OCI-LY3 (cell line): Measurements from ENCODE around the gene CAPN6.

Experiments used
- H2AFZ ChIP-seq: fragments of 200-600, 300-600 bp; shearing (Covaris generic); 2 replicates; pipeline ENCODE4 v1.6.0; 2014; ENCODE audit warnings: antibody characterized with exemption, low read depth, low read length
- H3K27ac ChIP-seq: fragments of 200-600, 300-600 bp; sonication (generic); 2 replicates; pipeline ENCODE4 v1.5.1; 2014; ENCODE audit warnings: mild to moderate bottlenecking, low read length, moderate library complexity, mixed read lengths
- H3K27me3 ChIP-seq: fragments of 200-600, 300-600 bp; sonication (generic); 2 replicates; pipeline ENCODE4 v1.6.1; 2014; ENCODE audit warnings: low read depth, low read length, mixed read lengths
- H3K36me3 ChIP-seq: fragments of 200-600, 300-600 bp; sonication (generic); replicated peaks from 2 replicates; pipeline ENCODE3; 2014; ENCODE audit warnings: low read depth, low read length, mixed read lengths
- H3K4me1 ChIP-seq: fragments of 300-600, 200-600 bp; sonication (generic); 2 replicates; pipeline ENCODE4 v1.6.1; 2014; ENCODE audit warnings: low read length, mixed read lengths
- H3K4me2 ChIP-seq: fragments of 200-600, 300-600 bp; sonication (generic); 2 replicates; pipeline ENCODE4 v1.6.1; 2014; ENCODE audit warnings: low read length, mixed read lengths
- H3K4me3 ChIP-seq: fragments of 300-600, 200-600 bp; sonication (generic); 2 replicates; pipeline ENCODE4 v1.5.1; 2014; ENCODE audit warnings: antibody characterized with exemption, mild to moderate bottlenecking, low read length, moderate library complexity
- H3K79me2 ChIP-seq: fragments of 300-600, 200-600 bp; shearing (Covaris generic); 2 replicates; pipeline ENCODE4 v1.6.1; 2014; ENCODE audit warnings: mild to moderate bottlenecking, low read length, mixed read lengths
- H3K9ac ChIP-seq: fragments of 300-600, 200-600 bp; shearing (Covaris generic); 2 replicates; pipeline ENCODE4 v1.6.0; 2014; ENCODE audit warnings: mild to moderate bottlenecking, low read length, moderate library complexity
- H3K9me3 ChIP-seq: fragments of 200-600, 300-600 bp; shearing (Covaris generic); 2 replicates; pipeline ENCODE4 v1.6.1; 2014; ENCODE audit warnings: low read length, mixed read lengths; ENCODE audit not compliant: insufficient read depth
- H4K20me1 ChIP-seq: fragments of 200-600, 300-600 bp; sonication (generic); 2 replicates; pipeline ENCODE4 v1.6.1; 2016; ENCODE audit warnings: low read length, mixed read lengths; ENCODE audit not compliant: insufficient read depth
- EZH2phosphoT487 ChIP-seq: fragments of 200-600 bp; shearing (Covaris generic); IDR thresholded peaks from 2 replicates; pipeline ENCODE4 v1.6.1; 2018; ENCODE audit warnings: antibody characterized with exemption, mixed run types, low read depth
- TF ChIP-seq, protein P1 (sequence below): fragments of 200-600, 300-600 bp; sonication (generic); IDR thresholded peaks from 2 replicates; pipeline ENCODE4 v1.5.1; 2014; ENCODE audit warnings: antibody characterized with exemption, low read length, low read depth

CAPN6 gene

DNA sequence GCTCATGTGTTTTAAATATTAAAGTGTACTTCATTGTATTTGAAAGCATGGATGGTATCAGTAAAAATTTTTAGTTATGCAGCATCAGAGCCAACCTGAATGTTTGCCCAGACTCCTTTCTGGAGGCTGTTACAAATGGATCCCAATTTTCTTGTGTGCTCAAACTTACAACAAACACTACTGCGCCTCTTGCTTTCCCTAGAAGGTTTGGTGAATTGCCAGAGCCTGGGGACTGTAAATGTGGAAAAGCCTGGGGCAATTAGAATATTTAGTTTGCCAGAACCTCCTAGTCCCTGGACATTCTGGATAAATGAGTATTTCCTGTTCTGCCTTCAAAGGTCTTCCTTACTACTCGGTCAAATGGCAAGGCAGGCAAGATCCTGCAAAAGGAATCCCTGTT lies 4.8 kb downstream of the CAPN6 start:
- H3K4me1 ChIP-seq: no peaks in the 10 kb centered on the region
- no peak overlapping the region for H2AFZ ChIP-seq
- TF ChIP-seq, protein P1, sequence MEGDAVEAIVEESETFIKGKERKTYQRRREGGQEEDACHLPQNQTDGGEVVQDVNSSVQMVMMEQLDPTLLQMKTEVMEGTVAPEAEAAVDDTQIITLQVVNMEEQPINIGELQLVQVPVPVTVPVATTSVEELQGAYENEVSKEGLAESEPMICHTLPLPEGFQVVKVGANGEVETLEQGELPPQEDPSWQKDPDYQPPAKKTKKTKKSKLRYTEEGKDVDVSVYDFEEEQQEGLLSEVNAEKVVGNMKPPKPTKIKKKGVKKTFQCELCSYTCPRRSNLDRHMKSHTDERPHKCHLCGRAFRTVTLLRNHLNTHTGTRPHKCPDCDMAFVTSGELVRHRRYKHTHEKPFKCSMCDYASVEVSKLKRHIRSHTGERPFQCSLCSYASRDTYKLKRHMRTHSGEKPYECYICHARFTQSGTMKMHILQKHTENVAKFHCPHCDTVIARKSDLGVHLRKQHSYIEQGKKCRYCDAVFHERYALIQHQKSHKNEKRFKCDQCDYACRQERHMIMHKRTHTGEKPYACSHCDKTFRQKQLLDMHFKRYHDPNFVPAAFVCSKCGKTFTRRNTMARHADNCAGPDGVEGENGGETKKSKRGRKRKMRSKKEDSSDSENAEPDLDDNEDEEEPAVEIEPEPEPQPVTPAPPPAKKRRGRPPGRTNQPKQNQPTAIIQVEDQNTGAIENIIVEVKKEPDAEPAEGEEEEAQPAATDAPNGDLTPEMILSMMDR: no peak
- no peaks in the 10 kb centered on the region for H3K9me3 ChIP-seq
- H3K27ac ChIP-seq: no peak overlapping the region
- 0 out of 2 replicates have a peak, but pooled peaks cover 4% of the 10 kb centered on the region for H3K27me3 ChIP-seq
- H3K4me3 ChIP-seq: no peak overlapping the region
- H3K9ac ChIP-seq: no peak overlapping the region
- no peaks in the 10 kb centered on the region for H3K79me2 ChIP-seq
- H3K36me3 ChIP-seq: no peaks in the 10 kb centered on the region
- H4K20me1 ChIP-seq: no peaks in the 10 kb centered on the region
- H3K4me2 ChIP-seq: no peak overlapping the region

DNA sequence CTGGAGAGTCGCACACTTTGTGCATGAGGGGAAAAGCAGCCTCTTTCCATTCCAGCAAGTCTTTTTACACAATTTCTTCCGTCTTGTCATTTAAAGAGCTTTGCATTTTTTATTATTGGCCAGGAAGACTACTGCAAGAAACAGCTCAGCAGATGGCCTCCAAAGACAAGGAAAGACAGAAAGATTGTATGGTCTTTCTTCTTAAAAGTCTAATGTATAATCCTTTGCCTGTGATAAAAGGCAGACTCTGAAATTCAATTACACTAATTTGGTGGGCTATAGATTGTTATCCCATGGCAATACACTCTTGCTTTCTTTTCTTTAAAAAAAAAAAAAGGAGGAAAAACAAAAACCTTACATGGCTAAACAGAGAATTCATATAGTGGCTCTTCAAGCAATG lies 5.9 kb downstream of the CAPN6 start:
- Histone ChIP-seq H3K4me1 (no peaks in the 10 kb centered on the region), H4K20me1 (no peaks in the 10 kb centered on the region), H3K4me2 (no peak overlapping the region), H2AFZ (no peak overlapping the region), H3K36me3 (no peaks in the 10 kb centered on the region), H3K27ac (no peak overlapping the region), H3K27me3 (0 out of 2 replicates have a peak, but pooled peaks cover 4% of the 10 kb centered on the region), H3K9ac (no peak overlapping the region), H3K79me2 (no peaks in the 10 kb centered on the region), H3K4me3 (no peak overlapping the region), H3K9me3 (no peaks in the 10 kb centered on the region)
- no peak for TF ChIP-seq EZH2phosphoT487
- TF ChIP-seq, protein P1: no peak

DNA sequence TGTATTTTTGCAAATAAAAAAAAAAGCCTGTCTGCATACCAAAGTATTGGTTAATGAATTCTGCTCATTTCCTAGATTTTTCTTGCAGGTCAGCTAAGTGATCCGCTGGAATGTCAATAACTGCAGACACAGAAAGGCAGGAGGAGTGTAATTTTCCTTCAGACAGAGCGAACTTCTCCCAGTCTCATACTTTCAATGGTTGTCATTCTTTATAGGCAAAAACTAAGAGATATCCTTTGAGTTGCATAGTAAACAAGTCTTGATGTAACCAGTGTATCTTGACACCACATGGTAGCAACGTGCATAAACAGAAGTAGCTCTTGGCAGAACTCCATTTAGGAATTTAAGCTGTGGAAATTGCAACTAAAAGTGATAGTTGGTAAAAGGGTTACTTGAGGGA lies 8.2 kb downstream of the CAPN6 start:
- Histone ChIP-seq H3K9ac (no peak overlapping the region), H4K20me1 (no peaks in the 10 kb centered on the region), H2AFZ (no peak overlapping the region), H3K79me2 (no peaks in the 10 kb centered on the region), H3K27me3 (0 out of 2 replicates have a peak, but pooled peaks cover 4% of the 10 kb centered on the region), H3K4me1 (no peaks in the 10 kb centered on the region), H3K4me3 (no peak overlapping the region), H3K4me2 (no peak overlapping the region), H3K9me3 (no peaks in the 10 kb centered on the region), H3K36me3 (no peaks in the 10 kb centered on the region), H3K27ac (no peak overlapping the region)
- TF ChIP-seq, protein P1: no peak

DNA sequence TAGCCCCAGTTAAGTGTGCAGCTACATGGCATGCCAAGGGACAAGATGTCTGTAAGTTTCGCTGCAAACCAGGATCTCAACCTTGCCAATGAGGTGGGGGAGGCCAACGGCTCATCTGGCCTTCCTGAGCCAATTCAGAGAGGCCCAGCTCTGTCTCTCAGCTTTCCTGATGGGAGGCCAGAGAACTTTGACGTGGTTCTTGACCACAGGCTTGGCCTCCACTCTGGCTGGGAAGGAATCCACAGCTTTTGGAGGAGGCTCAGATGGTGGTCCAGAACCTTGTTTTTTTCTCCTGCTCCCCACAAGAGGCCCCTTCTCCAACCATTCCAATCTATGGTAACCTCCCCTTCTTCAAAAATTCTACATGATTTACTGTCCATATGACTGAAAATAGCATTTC lies 9.8 kb downstream of the CAPN6 start:
- Histone ChIP-seq H3K4me1 (no peaks in the 10 kb centered on the region), H3K27me3 (0 out of 2 replicates have a peak, but pooled peaks cover 4% of the 10 kb centered on the region), H3K9ac (no peak overlapping the region), H3K4me2 (no peak overlapping the region), H3K36me3 (no peaks in the 10 kb centered on the region), H2AFZ (no peak overlapping the region), H4K20me1 (no peaks in the 10 kb centered on the region), H3K9me3 (no peaks in the 10 kb centered on the region), H3K4me3 (no peak overlapping the region), H3K27ac (no peak overlapping the region), H3K79me2 (no peaks in the 10 kb centered on the region)
- TF ChIP-seq EZH2phosphoT487: no peak
- TF ChIP-seq, protein P1: no peak
